ENCODE data around the gene ATF4. TPM values are rescaled to one million over a fixed set of nuclear protein-coding genes. Genes with fewer than 3 reads are reported as not detected.

ATF4 gene
- total and polyA plus RNA-seq, 4 experiments from 2014 or later: 44.4 to 278 (median 187) TPM

GRCh38 chr22:39526736-39527171 lies 6.4 kb downstream of the ATF4 start:
- peak overlapping the region; percentile 25 for H3K27ac ChIP-seq (ENCODE audit: low read depth, low read length)
- H3K36me3 Mint-ChIP-seq: peaks cover 24 to 71% of the 10 kb centered on the region in 2 donors
- intact Hi-C loops (cut with micrococcal nuclease): loop anchor here (10.0 kb wide), 1 partner anchor 282 kb away; the partner anchor contains the start of gene PDGFB
- peaks cover 93% of the 10 kb centered on the region for H3K4me1 ChIP-seq (ENCODE audit: insufficient read depth, low read length)
- DNase-seq: peak in 3 of 5 donors; percentile 30 to 68 (median 35)
- H3K4me3 Mint-ChIP-seq: peak overlapping the region in 6 of 8 donors; percentile 8 to 80 (median 48)
- H3K4me1 Mint-ChIP-seq: peaks cover 53 to 96% (median 81%) of the 10 kb centered on the region in 4 donors
- peak overlapping the region; percentile 43 to 100 (median 92) for H3K27ac Mint-ChIP-seq
- CTCF ChIA-PET (ENCODE audit: partially characterized antibody): interaction anchor here (1.0 to 12.4 kb wide), 4 partner anchors 9 to 356 kb away, joined by 3 to 345 read pairs (median 52); no protein-coding TSS in a partner anchor
- POLR2A ChIA-PET (ENCODE audit: partially characterized antibody): interaction anchor here (0.6 to 14.5 kb wide), 6 partner anchors 24 to 689 kb away, joined by 3 to 165 read pairs (median 22); partner anchors contain the start of genes MIEF1, RPL3 and TAB1
- H3K27me3 Mint-ChIP-seq: no peaks in the 10 kb centered on the region
- no peaks in the 10 kb centered on the region for H3K9me3 ChIP-seq (ENCODE audit: control insufficient read depth in 1 of 2, low read length in 2 of 2)
- H3K4me3 ChIP-seq (ENCODE audit: low read length in 2 of 2): no peak overlapping the region
- peaks cover 43% of the 10 kb centered on the region for H3K36me3 ChIP-seq (ENCODE audit: insufficient read depth, low read length)
- H3K9me3 Mint-ChIP-seq: no peaks in the 10 kb centered on the region
- H3K27me3 ChIP-seq (ENCODE audit: insufficient read depth, low read length): no peaks in the 10 kb centered on the region

- Mint-ChIP-seq H3K4me3 (peak overlapping the region in 6 of 8 donors; percentile 18 to 80 (median 36)), H3K9me3 (peaks cover 0 to 2% (median 0%) of the 10 kb centered on the region in 8 donors), H3K27me3 (no peaks in the 10 kb centered on the region), H3K4me1 (peaks cover 49 to 94% (median 79%) of the 10 kb centered on the region in 4 donors), H3K27ac (peak overlapping the region; percentile 80 to 100 (median 90)), H3K36me3 (peaks cover 19 to 68% of the 10 kb centered on the region in 2 donors)
- DNase-seq: no peak
- Histone ChIP-seq H3K27ac (ENCODE audit: low read depth, low read length) (peak overlapping the region; percentile 25), H3K4me3 (ENCODE audit: low read length in 2 of 2) (no peak overlapping the region), H3K9me3 (ENCODE audit: control insufficient read depth in 1 of 2, low read length in 2 of 2) (no peaks in the 10 kb centered on the region), H3K4me1 (ENCODE audit: insufficient read depth, low read length) (peaks cover 89% of the 10 kb centered on the region), H3K27me3 (ENCODE audit: insufficient read depth, low read length) (no peaks in the 10 kb centered on the region), H3K36me3 (ENCODE audit: insufficient read depth, low read length) (peaks cover 35% of the 10 kb centered on the region)
- ChIA-PET CTCF (ENCODE audit: partially characterized antibody) (interaction anchor here (1.3 to 12.4 kb wide), 7 partner anchors 12 to 356 kb away, joined by 3 to 345 read pairs (median 14); no protein-coding TSS in a partner anchor), POLR2A (ENCODE audit: partially characterized antibody) (interaction anchor here (1.0 to 14.5 kb wide), 6 partner anchors 5 to 516 kb away, joined by 3 to 165 read pairs (median 36); partner anchors contain the start of genes ATF4 and RPL3)
- intact Hi-C loops (cut with micrococcal nuclease): loop anchor here (10.0 kb wide), 1 partner anchor 283 kb away; the partner anchor contains the start of gene PDGFB
These were observed 7.2 kb downstream of the ATF4 start for GRCh38 chr22:39527481-39527961.

GRCh38 chr22:39528080-39528661 lies 7.8 kb downstream of the ATF4 start:
- Histone ChIP-seq H3K4me3 (ENCODE audit: low read length in 2 of 2) (no peak overlapping the region), H3K36me3 (ENCODE audit: insufficient read depth, low read length) (peaks cover 29% of the 10 kb centered on the region), H3K4me1 (ENCODE audit: insufficient read depth, low read length) (peaks cover 83% of the 10 kb centered on the region), H3K27me3 (ENCODE audit: insufficient read depth, low read length) (no peaks in the 10 kb centered on the region), H3K27ac (ENCODE audit: low read depth, low read length) (peak overlapping the region; percentile 25), H3K9me3 (ENCODE audit: control insufficient read depth in 1 of 2, low read length in 2 of 2) (no peaks in the 10 kb centered on the region)
- Mint-ChIP-seq H3K9me3 (peaks cover 0 to 2% (median 0%) of the 10 kb centered on the region in 8 donors), H3K36me3 (peaks cover 15 to 66% of the 10 kb centered on the region in 2 donors), H3K27me3 (no peaks in the 10 kb centered on the region), H3K4me1 (peaks cover 48 to 93% (median 73%) of the 10 kb centered on the region in 4 donors), H3K4me3 (peak overlapping the region in 7 of 8 donors; percentile 2 to 81 (median 62)), H3K27ac (peak overlapping the region in 6 of 7 donors; percentile 82 to 100 (median 90))
- POLR2A ChIA-PET (ENCODE audit: partially characterized antibody): interaction anchor here (0.9 to 14.5 kb wide), 17 partner anchors 6 to 819 kb away, joined by 3 to 165 read pairs (median 7); partner anchors contain the start of genes ATF4, MIEF1, RPL3 and TAB1
- no peak for DNase-seq
- CTCF ChIA-PET (ENCODE audit: partially characterized antibody): interaction anchor here (0.7 to 12.4 kb wide), 20 partner anchors 8 to 516 kb away, joined by 3 to 345 read pairs (median 7); partner anchors contain the start of genes ATF4, MIEF1 and TAB1
- intact Hi-C loops (cut with micrococcal nuclease): loop anchor here (2.0 to 10.0 kb wide), 2 partner anchors 283 to 357 kb away; partner anchors contain the start of gene PDGFB

GRCh38 chr22:39528681-39529486 lies 8.5 kb downstream of the ATF4 start:
- H3K27ac Mint-ChIP-seq: peak overlapping the region; percentile 80 to 100 (median 90)

GRCh38 chr22:39529487-39529851 lies 9.1 kb downstream of the ATF4 start:
- Histone ChIP-seq H3K4me1 (ENCODE audit: insufficient read depth, low read length) (peaks cover 78% of the 10 kb centered on the region), H3K36me3 (ENCODE audit: insufficient read depth, low read length) (peaks cover 21% of the 10 kb centered on the region), H3K27ac (ENCODE audit: low read depth, low read length) (peak overlapping the region; percentile 29), H3K27me3 (ENCODE audit: insufficient read depth, low read length) (no peaks in the 10 kb centered on the region), H3K4me3 (ENCODE audit: low read length in 2 of 2) (no peak overlapping the region), H3K9me3 (ENCODE audit: control insufficient read depth in 1 of 2, low read length in 2 of 2) (no peaks in the 10 kb centered on the region)
- H3K36me3 Mint-ChIP-seq: peaks cover 14 to 57% of the 10 kb centered on the region in 2 donors
- peak overlapping the region; percentile 47 to 81 (median 67) for H3K4me3 Mint-ChIP-seq
- H3K27ac Mint-ChIP-seq: peak overlapping the region in 5 of 7 donors; percentile 90 to 100 (median 90)
- ChIA-PET POLR2A (ENCODE audit: partially characterized antibody) (interaction anchor here (0.7 to 14.5 kb wide), 22 partner anchors 7 to 514 kb away, joined by 3 to 165 read pairs (median 5); partner anchors contain the start of genes ATF4, MIEF1, RPL3 and TAB1), CTCF (ENCODE audit: partially characterized antibody) (interaction anchor here (0.8 to 12.4 kb wide), 25 partner anchors 9 to 515 kb away, joined by 3 to 345 read pairs (median 7); partner anchors contain the start of genes ATF4, MIEF1, RPL3 and TAB1)
- H3K27me3 Mint-ChIP-seq: no peaks in the 10 kb centered on the region
- H3K4me1 Mint-ChIP-seq: peaks cover 46 to 88% (median 72%) of the 10 kb centered on the region in 4 donors
- intact Hi-C loops (cut with micrococcal nuclease): loop anchor here (1.0 to 10.0 kb wide), 5 partner anchors 34 to 359 kb away; partner anchors contain the start of genes PDGFB and TAB1
- no peak for DNase-seq
- peaks cover 0 to 2% (median 0%) of the 10 kb centered on the region in 8 donors for H3K9me3 Mint-ChIP-seq

More at GRCh38 chr22:39528681-39529486, 8.5 kb downstream of the ATF4 start:
- CTCF ChIA-PET (ENCODE audit: partially characterized antibody): interaction anchor here (0.6 to 12.4 kb wide), 28 partner anchors 8 to 515 kb away, joined by 3 to 345 read pairs (median 6); partner anchors contain the start of genes ATF4, MIEF1, RPL3 and TAB1
- H3K27ac ChIP-seq (ENCODE audit: low read depth, low read length): peak overlapping the region; percentile 29
- peaks cover 82% of the 10 kb centered on the region for H3K4me1 ChIP-seq (ENCODE audit: insufficient read depth, low read length)
- H3K27me3 Mint-ChIP-seq: no peaks in the 10 kb centered on the region
- H3K4me1 Mint-ChIP-seq: peaks cover 45 to 91% (median 71%) of the 10 kb centered on the region in 4 donors
- intact Hi-C loops (cut with micrococcal nuclease): loop anchor here (1.0 to 10.0 kb wide), 5 partner anchors 34 to 358 kb away; partner anchors contain the start of genes PDGFB and TAB1
- peaks cover 0 to 2% (median 0%) of the 10 kb centered on the region in 8 donors for H3K9me3 Mint-ChIP-seq
- peak overlapping the region; percentile 48 to 81 (median 66) for H3K4me3 Mint-ChIP-seq
- H3K36me3 ChIP-seq (ENCODE audit: insufficient read depth, low read length): peaks cover 26% of the 10 kb centered on the region
- POLR2A ChIA-PET (ENCODE audit: partially characterized antibody): interaction anchor here (0.5 to 14.5 kb wide), 25 partner anchors 7 to 819 kb away, joined by 3 to 165 read pairs (median 5); partner anchors contain the start of genes ATF4, MIEF1, RPL3 and TAB1
- no peaks in the 10 kb centered on the region for H3K9me3 ChIP-seq (ENCODE audit: control insufficient read depth in 1 of 2, low read length in 2 of 2)
- peak; percentile 91 to 93 (median 92) for DNase-seq
- H3K4me3 ChIP-seq (ENCODE audit: low read length in 2 of 2): peak overlapping the region in 1 of 2 donors; percentile 17
- H3K36me3 Mint-ChIP-seq: peaks cover 15 to 62% of the 10 kb centered on the region in 2 donors
- no peaks in the 10 kb centered on the region for H3K27me3 ChIP-seq (ENCODE audit: insufficient read depth, low read length)

GRCh38 chr22:39530116-39530515 lies 9.8 kb downstream of the ATF4 start:
- H3K27ac ChIP-seq (ENCODE audit: low read depth, low read length): peak overlapping the region; percentile 29
- peak overlapping the region in 6 of 7 donors; percentile 32 to 100 (median 90) for H3K27ac Mint-ChIP-seq
- H3K36me3 Mint-ChIP-seq: peaks cover 10 to 50% of the 10 kb centered on the region in 2 donors
- H3K9me3 Mint-ChIP-seq: peaks cover 0 to 2% (median 0%) of the 10 kb centered on the region in 8 donors
- peak overlapping the region; percentile 15 to 64 (median 41) for H3K4me3 Mint-ChIP-seq
- POLR2A ChIA-PET (ENCODE audit: partially characterized antibody): interaction anchor here (0.9 to 14.5 kb wide), 13 partner anchors 8 to 514 kb away, joined by 3 to 165 read pairs (median 9); partner anchors contain the start of genes ATF4, CBX7, MIEF1 and RPL3
- DNase-seq: no peak
- peaks cover 43 to 81% (median 68%) of the 10 kb centered on the region in 4 donors for H3K4me1 Mint-ChIP-seq
- H3K27me3 ChIP-seq (ENCODE audit: insufficient read depth, low read length): no peaks in the 10 kb centered on the region
- no peak overlapping the region for H3K4me3 ChIP-seq (ENCODE audit: low read length in 2 of 2)
- no peaks in the 10 kb centered on the region for H3K9me3 ChIP-seq (ENCODE audit: control insufficient read depth in 1 of 2, low read length in 2 of 2)
- H3K4me1 ChIP-seq (ENCODE audit: insufficient read depth, low read length): peaks cover 74% of the 10 kb centered on the region
- intact Hi-C loops (cut with micrococcal nuclease): no loop called here
- peaks cover 20% of the 10 kb centered on the region for H3K36me3 ChIP-seq (ENCODE audit: insufficient read depth, low read length)
- CTCF ChIA-PET (ENCODE audit: partially characterized antibody): interaction anchor here (1.1 to 12.4 kb wide), 11 partner anchors 10 to 514 kb away, joined by 4 to 345 read pairs (median 18); partner anchors contain the start of genes ATF4 and TAB1
- no peaks in the 10 kb centered on the region for H3K27me3 Mint-ChIP-seq

Data from CD4-positive, alpha-beta memory T cell (primary cell).